B cell (primary cell): ENCODE data around the gene TLR9.

Experiments used
- EZH2 ChIP-seq: IDR thresholded peaks from 2 replicates; pipeline ENCODE4 v1.6.1; 2012; ENCODE audit warnings: borderline replicate concordance, low read depth, mild to moderate bottlenecking, moderate library complexity, low read length; ENCODE audit not compliant: insufficient read depth, poor library complexity, severe bottlenecking
- TF ChIP-seq, protein P1 (sequence below): fragments of 200-600 bp; IDR thresholded peaks from one replicate; pipeline ENCODE4 v1.8.0; 2022; ENCODE audit warnings: antibody characterized with exemption, mild to moderate bottlenecking

DNA sequence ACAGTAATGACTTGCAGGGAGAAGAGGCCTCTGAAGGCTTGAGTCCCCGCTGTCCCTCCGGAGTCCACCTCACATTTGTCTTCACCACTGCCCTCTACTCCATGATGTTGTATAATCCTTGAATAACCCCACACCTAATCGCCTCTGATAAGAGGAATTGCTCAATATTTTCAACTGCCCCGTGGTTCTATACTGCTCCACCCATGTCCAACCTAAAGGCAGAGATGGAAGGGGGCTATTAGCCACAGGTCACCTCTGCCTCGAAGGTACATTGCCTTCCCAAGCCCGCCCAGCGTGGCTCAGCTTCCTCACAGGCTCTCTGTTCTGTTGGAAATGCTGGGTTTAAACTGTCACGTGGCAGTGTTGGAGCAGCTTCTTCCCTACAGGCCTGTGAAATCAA, 12.4 kb downstream of the TLR9 start:
- TF ChIP-seq, protein P1, sequence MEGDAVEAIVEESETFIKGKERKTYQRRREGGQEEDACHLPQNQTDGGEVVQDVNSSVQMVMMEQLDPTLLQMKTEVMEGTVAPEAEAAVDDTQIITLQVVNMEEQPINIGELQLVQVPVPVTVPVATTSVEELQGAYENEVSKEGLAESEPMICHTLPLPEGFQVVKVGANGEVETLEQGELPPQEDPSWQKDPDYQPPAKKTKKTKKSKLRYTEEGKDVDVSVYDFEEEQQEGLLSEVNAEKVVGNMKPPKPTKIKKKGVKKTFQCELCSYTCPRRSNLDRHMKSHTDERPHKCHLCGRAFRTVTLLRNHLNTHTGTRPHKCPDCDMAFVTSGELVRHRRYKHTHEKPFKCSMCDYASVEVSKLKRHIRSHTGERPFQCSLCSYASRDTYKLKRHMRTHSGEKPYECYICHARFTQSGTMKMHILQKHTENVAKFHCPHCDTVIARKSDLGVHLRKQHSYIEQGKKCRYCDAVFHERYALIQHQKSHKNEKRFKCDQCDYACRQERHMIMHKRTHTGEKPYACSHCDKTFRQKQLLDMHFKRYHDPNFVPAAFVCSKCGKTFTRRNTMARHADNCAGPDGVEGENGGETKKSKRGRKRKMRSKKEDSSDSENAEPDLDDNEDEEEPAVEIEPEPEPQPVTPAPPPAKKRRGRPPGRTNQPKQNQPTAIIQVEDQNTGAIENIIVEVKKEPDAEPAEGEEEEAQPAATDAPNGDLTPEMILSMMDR = no peak
- no peak for TF ChIP-seq EZH2
